ENCODE results near the gene NALCN. TPM values are rescaled to one million over a fixed set of nuclear protein-coding genes. Genes with fewer than 3 reads are reported as not detected.

The NALCN gene
- total and polyA plus RNA-seq, 2 of the 8 experiments (the other 6 are each of a cell fraction or from before 2014, with no cell fraction given): 0.26 to 0.54 TPM

GRCh38 chr13:101007245-101007644, 409.1 kb downstream of the NALCN start:
- H3K14ac ChIP-seq (ENCODE audit: insufficient read length): no peak overlapping the region
- no peak overlapping the region for H3K18ac ChIP-seq (ENCODE audit: extremely low read depth, low read length)
- no peak overlapping the region for H2BK12ac ChIP-seq (ENCODE audit: low read depth, low read length)
- TF ChIP-seq CTBP2 (IDR thresholded peaks at IDR 0.05; ENCODE audit: borderline replicate concordance, insufficient read depth, insufficient read length, low read length): no peak
- no peak for TF ChIP-seq SUZ12 (IDR thresholded peaks at IDR 0.05; ENCODE audit: low read length)
- no peak for TF ChIP-seq FOSL1 (IDR thresholded peaks at IDR 0.05; ENCODE audit: insufficient read depth, low read depth, low read length)
- TF ChIP-seq E2F6 (IDR thresholded peaks at IDR 0.05): no peak
- TF ChIP-seq EZH2 (IDR thresholded peaks at IDR 0.05; ENCODE audit: low read depth, low read length, severe bottlenecking): no peak
- no peak for TF ChIP-seq NRF1 (IDR thresholded peaks at IDR 0.05; ENCODE audit: low read depth, low read length)
- TF ChIP-seq TAF7 (optimal IDR thresholded peaks at IDR 0.05; ENCODE audit: borderline replicate concordance, low read depth, low read length): no peak
- TF ChIP-seq ZNF274 (IDR thresholded peaks at IDR 0.05; ENCODE audit: borderline replicate concordance, extremely low read depth, low read length): no peak
- TF ChIP-seq GTF2F1 (IDR thresholded peaks at IDR 0.05; ENCODE audit: borderline replicate concordance, low read depth, low read length): no peak
- H4K91ac ChIP-seq (replicated peaks; ENCODE audit: insufficient read length, low read length): no peak overlapping the region
- no peak overlapping the region for H2BK5ac ChIP-seq (ENCODE audit: low read depth, low read length)
- no peaks in the 10 kb centered on the region for H3K79me2 ChIP-seq (ENCODE audit: control insufficient read depth in 1 of 2, insufficient read depth in 2 of 2, low read length in 2 of 2)
- no peak overlapping the region for H2AFZ ChIP-seq (ENCODE audit: low read length)
- no peaks in the 10 kb centered on the region for H3K23me2 ChIP-seq (ENCODE audit: low read depth, low read length)
- H4K5ac ChIP-seq (ENCODE audit: insufficient read length, low read depth, low read length): no peak overlapping the region
- 90% methylated on average over 2 of the region's 2 CpGs; no CpG with 5 or more reads in 1 of the 2 experiments for whole genome bisulfite sequencing, 2 experiments (ENCODE audit: extremely low coverage in 1 of 2, insufficient coverage in 1 of 2, insufficient read length in 1 of 2, insufficient replicate concordance in 2 of 2, low coverage in 1 of 2, low lambda C conversion rate in 2 of 2, missing lambda C conversion rate in 1 of 2)
- no peaks in the 10 kb centered on the region for H3K27me3 ChIP-seq (replicated peaks in 1 of 4; ENCODE audit: control insufficient read depth in 3 of 4, extremely low read depth in 1 of 4, insufficient read depth in 3 of 4, low read length in 3 of 4)
- H3K56ac ChIP-seq (replicated peaks; ENCODE audit: insufficient read length, low read depth, low read length): no peak overlapping the region
- no peak overlapping the region for H2AK5ac ChIP-seq (ENCODE audit: low read depth, low read length)
- H3K9me3 ChIP-seq (ENCODE audit: insufficient read depth in 2 of 2, low read depth in 1 of 2, low read length in 1 of 2): no peaks in the 10 kb centered on the region
- peaks cover 0 to 4% (median 3%) of the 10 kb centered on the region in 4 experiments; a peak in 4 of 7 replicates for H3K4me1 ChIP-seq (replicated peaks in 1 of 4; ENCODE audit: control insufficient read depth in 3 of 4, insufficient read depth in 4 of 4, low read length in 3 of 4)
- FAIRE-seq (no peak), DNase-seq (ENCODE audit: low read depth in 1 of 2, low spot score in 2 of 2) (no peak)
- POLR2A ChIA-PET (ENCODE audit: partially characterized antibody): no interaction called here
- no peak overlapping the region for H3K23ac ChIP-seq (ENCODE audit: insufficient read length)
- no peak overlapping the region for H3K9ac ChIP-seq (replicated peaks in 1 of 4; ENCODE audit: extremely low read depth in 1 of 4, low read depth in 3 of 4, low read length in 3 of 4)
- no peak overlapping the region for H3K4ac ChIP-seq (replicated peaks; ENCODE audit: insufficient read length, low read depth, low read length)
- no peak overlapping the region for H2BK20ac ChIP-seq (ENCODE audit: low read length)
- H3K79me1 ChIP-seq (ENCODE audit: low read depth, low read length): no peaks in the 10 kb centered on the region
- H3K27ac ChIP-seq (ENCODE audit: low read depth, low read length): no peak overlapping the region
- H2BK120ac ChIP-seq (replicated peaks; ENCODE audit: low read depth, low read length): no peak overlapping the region
- H3K4me2 ChIP-seq (ENCODE audit: insufficient read depth in 1 of 2, low read depth in 2 of 2, low read length in 2 of 2): no peak overlapping the region
- no peak overlapping the region for H3K4me3 ChIP-seq (ENCODE audit: extremely low read depth in 1 of 4, insufficient read depth in 2 of 4, low read depth in 3 of 4, low read length in 4 of 4)
- H4K20me1 ChIP-seq (replicated peaks in 1 of 2; ENCODE audit: control insufficient read depth in 1 of 2, insufficient read depth in 2 of 2, low read length in 2 of 2): no peaks in the 10 kb centered on the region
- no peaks in the 10 kb centered on the region for H3K36me3 ChIP-seq (ENCODE audit: control insufficient read depth in 2 of 4, insufficient read depth in 4 of 4, low read length in 3 of 4)
- CTCF ChIA-PET (ENCODE audit: partially characterized antibody): interaction anchor here (0.6 to 1.1 kb wide), 2 partner anchors 18 to 1395 kb away, joined by 3 to 4 read pairs; no protein-coding TSS in a partner anchor
- no peak overlapping the region for H4K8ac ChIP-seq (ENCODE audit: extremely low read depth, insufficient read depth, low read length)
- H2BK15ac ChIP-seq (ENCODE audit: low read length): no peak overlapping the region

Data from H1 (cell line).